Vagina (tissue), 2 donors: ENCODE measurements around the gene MAML2.

Experiments used
- CTCF ChIP-seq, 3 experiments: fragments of 450-650 bp in 2 of 3; fragments of 200-600 bp in 1 of 3; sonication (generic) in 1 of 3; IDR thresholded peaks; one replicate each; pipeline ENCODE4 v1.5.1; 2017 to 2019; ENCODE audit warnings: antibody characterized with exemption in 3 of 3, mild to moderate bottlenecking in 2 of 3, moderate library complexity in 2 of 3
- POLR2A ChIP-seq, 2 donors: fragments of 450-650 bp; IDR thresholded peaks; one replicate each; pipeline ENCODE4 v1.6.1; 2017; ENCODE audit warnings: antibody characterized with exemption in 2 of 2, mild to moderate bottlenecking in 2 of 2, moderate library complexity in 2 of 2

GRCh38 chr11:95968585-95968984, 374.4 kb downstream of the MAML2 start:
- TF ChIP-seq CTCF (IDR thresholded peaks at IDR 0.05): no peak
- no peak for TF ChIP-seq POLR2A (IDR thresholded peaks at IDR 0.05)
